HL-60 (cell line): Measurements from ENCODE around the gene EEF1AKMT3.

Source experiments
- CTCF ChIP-seq: IDR thresholded peaks from one replicate; pipeline ENCODE4 v1.5.1; 2011; ENCODE audit warnings: low read length, control low read depth, inconsistent platforms; ENCODE audit not compliant: insufficient read depth
- POLR2AphosphoS5 ChIP-seq: IDR thresholded peaks from 2 replicates; pipeline ENCODE4 v1.6.1; 2012; ENCODE audit warnings: low read depth

- TF ChIP-seq CTCF: no peak
- no peak for TF ChIP-seq POLR2AphosphoS5
Measured at GRCh38 chr12:57802607-57803006, 30.2 kb downstream of the EEF1AKMT3 start.
